ENCODE results near the gene GREM1. TPM values are rescaled to one million over a fixed set of nuclear protein-coding genes. Genes with fewer than 3 reads are reported as not detected.

Gene GREM1
- total and polyA plus RNA-seq, 4 experiments from 2014 or later: not detected

DNA sequence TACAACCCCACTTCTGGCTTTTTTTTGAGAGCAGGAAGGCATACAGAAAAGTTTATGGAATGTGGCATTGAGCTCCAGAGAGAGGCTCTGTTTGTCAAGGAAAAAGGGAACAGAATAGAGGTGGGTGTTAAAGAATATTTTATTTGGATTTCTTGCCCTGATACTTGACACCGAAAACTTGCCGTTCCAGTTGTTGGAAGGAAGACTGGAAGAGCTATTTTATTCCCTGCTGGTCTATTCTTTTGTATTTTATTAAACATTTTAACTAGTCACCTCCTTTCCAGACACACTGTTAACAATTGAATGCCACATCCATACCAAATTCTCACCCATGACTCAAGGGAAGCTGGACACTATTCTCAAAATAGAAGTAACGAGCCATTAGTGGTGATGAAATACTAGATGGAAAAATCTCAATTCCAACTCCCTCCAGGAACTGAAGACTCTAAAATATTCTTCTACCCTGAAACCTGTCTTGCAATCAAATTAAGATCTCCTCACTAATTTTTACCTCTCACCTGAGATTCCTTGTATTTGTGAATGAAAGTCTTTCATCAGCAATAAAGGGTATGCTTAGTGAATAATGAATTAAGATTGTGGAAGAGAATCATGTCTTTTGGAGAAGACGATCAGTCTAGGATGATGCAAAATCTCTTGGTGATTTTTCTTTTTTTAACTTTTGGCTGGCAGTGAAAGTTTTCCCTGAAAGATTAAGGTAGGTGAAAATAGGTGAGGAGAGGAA is 28.5 kb downstream of the GREM1 start:
- Histone ChIP-seq H3K27ac (ENCODE audit: low read depth, low read length) (no peak overlapping the region), H3K9me3 (ENCODE audit: control insufficient read depth in 1 of 2, low read length in 2 of 2) (no peaks in the 10 kb centered on the region), H3K4me3 (ENCODE audit: low read length in 2 of 2) (no peak overlapping the region), H3K4me1 (ENCODE audit: insufficient read depth, low read length) (no peaks in the 10 kb centered on the region), H3K27me3 (ENCODE audit: insufficient read depth, low read length) (no peaks in the 10 kb centered on the region), H3K36me3 (ENCODE audit: insufficient read depth, low read length) (no peaks in the 10 kb centered on the region)
- intact Hi-C loops (cut with micrococcal nuclease): no loop called here
- H3K4me3 Mint-ChIP-seq: no peak overlapping the region
- H3K9me3 Mint-ChIP-seq: peaks cover 0 to 5% (median 0%) of the 10 kb centered on the region in 8 donors
- H3K4me1 Mint-ChIP-seq: no peaks in the 10 kb centered on the region
- no peak for DNase-seq
- H3K27me3 Mint-ChIP-seq: peaks cover 4% of the 10 kb centered on the region in 2 donors
- CTCF ChIA-PET (ENCODE audit: partially characterized antibody): no interaction called here
- no peaks in the 10 kb centered on the region for H3K36me3 Mint-ChIP-seq
- H3K27ac Mint-ChIP-seq: no peak overlapping the region
- POLR2A ChIA-PET (ENCODE audit: partially characterized antibody): no interaction called here

DNA sequence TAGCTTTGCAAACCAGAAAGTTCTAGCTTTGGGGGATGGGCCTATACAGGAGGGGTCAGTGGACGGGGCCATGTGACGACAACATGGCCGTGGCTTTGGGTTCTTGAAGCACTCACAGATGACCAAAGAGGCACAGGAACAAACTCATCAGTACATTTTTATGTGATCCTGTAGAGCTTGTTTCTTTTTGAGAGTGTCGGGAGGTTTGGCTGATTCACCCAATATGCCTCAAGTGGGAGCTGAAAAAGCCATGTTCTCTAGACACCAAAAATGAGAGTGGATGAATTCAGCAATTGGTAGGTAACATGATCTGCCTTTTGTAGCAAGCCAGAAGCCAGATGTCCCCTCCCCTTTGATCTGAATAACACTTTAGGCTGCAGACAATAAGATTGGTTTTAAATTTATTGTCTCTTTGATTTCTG is 30.1 kb downstream of the GREM1 start:
- Mint-ChIP-seq H3K36me3 (no peaks in the 10 kb centered on the region), H3K27me3 (peaks cover 2 to 4% of the 10 kb centered on the region in 2 donors)
- CTCF ChIA-PET (ENCODE audit: partially characterized antibody): no interaction called here

DNA sequence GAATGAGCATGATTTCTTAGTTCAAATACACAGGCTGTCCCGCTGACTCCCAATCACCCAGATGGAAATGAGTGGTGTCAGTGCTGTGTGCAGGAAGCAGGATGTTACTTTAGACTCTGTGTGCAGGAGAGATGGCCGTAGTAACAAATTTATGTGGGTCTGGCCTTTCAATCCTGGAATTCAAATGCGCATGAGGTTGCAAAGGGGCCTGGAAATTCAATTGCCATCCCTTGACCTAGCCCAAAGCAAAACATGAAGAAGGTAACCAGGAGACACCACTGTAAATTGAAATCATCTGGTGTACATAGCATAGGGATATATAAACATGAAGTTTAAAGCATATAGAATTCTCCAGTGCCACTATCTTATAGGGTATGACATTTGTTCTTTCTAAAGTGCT is 33.2 kb downstream of the GREM1 start:
- Histone ChIP-seq H3K27ac (ENCODE audit: low read depth, low read length) (no peak overlapping the region), H3K36me3 (ENCODE audit: insufficient read depth, low read length) (no peaks in the 10 kb centered on the region), H3K9me3 (ENCODE audit: control insufficient read depth in 1 of 2, low read length in 2 of 2) (no peaks in the 10 kb centered on the region), H3K4me1 (ENCODE audit: insufficient read depth, low read length) (no peaks in the 10 kb centered on the region), H3K27me3 (ENCODE audit: insufficient read depth, low read length) (no peaks in the 10 kb centered on the region), H3K4me3 (ENCODE audit: low read length in 2 of 2) (no peak overlapping the region)
- CTCF ChIA-PET (ENCODE audit: partially characterized antibody): no interaction called here
- no peaks in the 10 kb centered on the region for H3K36me3 Mint-ChIP-seq
- H3K27ac Mint-ChIP-seq: no peak overlapping the region
- H3K27me3 Mint-ChIP-seq: peaks cover 1 to 5% of the 10 kb centered on the region in 2 donors
- intact Hi-C loops (cut with micrococcal nuclease): no loop called here
- H3K9me3 Mint-ChIP-seq: no peaks in the 10 kb centered on the region
- DNase-seq: no peak
- H3K4me3 Mint-ChIP-seq: no peak overlapping the region
- POLR2A ChIA-PET (ENCODE audit: partially characterized antibody): no interaction called here
- H3K4me1 Mint-ChIP-seq: no peaks in the 10 kb centered on the region

More for the DNA sequence above, 30.1 kb downstream of the GREM1 start:
- intact Hi-C loops (cut with micrococcal nuclease): no loop called here
- H3K4me3 Mint-ChIP-seq: no peak overlapping the region
- Histone ChIP-seq H3K4me3 (ENCODE audit: low read length in 2 of 2) (no peak overlapping the region), H3K27ac (ENCODE audit: low read depth, low read length) (no peak overlapping the region), H3K4me1 (ENCODE audit: insufficient read depth, low read length) (no peaks in the 10 kb centered on the region), H3K27me3 (ENCODE audit: insufficient read depth, low read length) (no peaks in the 10 kb centered on the region), H3K36me3 (ENCODE audit: insufficient read depth, low read length) (no peaks in the 10 kb centered on the region), H3K9me3 (ENCODE audit: control insufficient read depth in 1 of 2, low read length in 2 of 2) (no peaks in the 10 kb centered on the region)
- POLR2A ChIA-PET (ENCODE audit: partially characterized antibody): no interaction called here
- H3K27ac Mint-ChIP-seq: no peak overlapping the region
- no peak for DNase-seq
- no peaks in the 10 kb centered on the region for H3K4me1 Mint-ChIP-seq
- H3K9me3 Mint-ChIP-seq: no peaks in the 10 kb centered on the region

DNA sequence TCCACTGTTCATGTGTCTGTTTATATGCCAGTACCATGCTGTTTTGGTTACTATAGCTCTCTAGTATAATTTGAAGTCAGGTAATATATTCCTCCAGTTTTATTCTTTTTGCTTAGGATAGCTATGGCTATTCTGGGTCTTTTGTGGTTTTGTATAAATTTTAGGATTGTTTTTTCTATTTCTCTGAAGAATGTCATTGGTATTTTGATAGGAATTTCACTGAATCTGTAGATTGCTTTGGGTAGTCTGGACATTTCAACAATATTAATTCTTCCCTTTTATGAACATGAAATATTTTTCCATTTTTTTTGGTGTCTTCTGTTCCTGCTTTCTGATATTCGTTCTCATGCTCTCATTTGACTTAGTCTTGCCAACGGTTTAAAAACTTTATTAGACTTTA is 39.6 kb downstream of the GREM1 start:
- DNase-seq: no peak
- POLR2A ChIA-PET (ENCODE audit: partially characterized antibody): no interaction called here
- intact Hi-C loops (cut with micrococcal nuclease): no loop called here
- Histone ChIP-seq H3K4me3 (ENCODE audit: low read length in 2 of 2) (no peak overlapping the region), H3K4me1 (ENCODE audit: insufficient read depth, low read length) (no peaks in the 10 kb centered on the region), H3K27ac (ENCODE audit: low read depth, low read length) (no peak overlapping the region), H3K9me3 (ENCODE audit: control insufficient read depth in 1 of 2, low read length in 2 of 2) (no peaks in the 10 kb centered on the region), H3K27me3 (ENCODE audit: insufficient read depth, low read length) (no peaks in the 10 kb centered on the region), H3K36me3 (ENCODE audit: insufficient read depth, low read length) (no peaks in the 10 kb centered on the region)
- no peaks in the 10 kb centered on the region for H3K4me1 Mint-ChIP-seq
- CTCF ChIA-PET (ENCODE audit: partially characterized antibody): no interaction called here
- H3K9me3 Mint-ChIP-seq: peaks cover 0 to 5% (median 0%) of the 10 kb centered on the region in 8 donors
- no peak overlapping the region for H3K4me3 Mint-ChIP-seq
- H3K27ac Mint-ChIP-seq: no peak overlapping the region
- H3K27me3 Mint-ChIP-seq: peaks cover 1 to 10% of the 10 kb centered on the region in 2 donors
- H3K36me3 Mint-ChIP-seq: no peaks in the 10 kb centered on the region

DNA sequence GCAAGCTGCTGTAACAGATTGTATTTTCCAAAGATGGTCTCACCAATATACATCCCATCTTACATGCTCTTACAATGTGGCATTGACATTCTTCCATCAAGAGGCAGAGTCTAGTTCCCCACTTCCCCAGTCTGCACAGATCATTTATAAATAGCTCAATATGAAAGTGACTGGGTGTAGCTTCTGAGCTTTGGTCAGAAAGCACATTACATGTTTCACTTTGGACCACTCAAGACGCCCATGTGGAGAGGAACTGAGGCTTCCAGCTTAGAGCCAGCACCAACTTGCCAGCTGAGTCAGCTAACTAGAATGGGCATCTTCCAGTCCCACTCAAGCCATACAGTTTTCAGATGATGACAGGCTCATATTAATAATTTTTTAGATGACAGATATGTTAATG is 45.5 kb downstream of the GREM1 start:
- peaks cover 0 to 4% (median 0%) of the 10 kb centered on the region in 8 donors for H3K9me3 Mint-ChIP-seq
- H3K4me3 Mint-ChIP-seq: no peak overlapping the region
- ChIA-PET POLR2A (ENCODE audit: partially characterized antibody) (no interaction called here), CTCF (ENCODE audit: partially characterized antibody) (no interaction called here)
- intact Hi-C loops (cut with micrococcal nuclease): no loop called here
- Histone ChIP-seq H3K36me3 (ENCODE audit: insufficient read depth, low read length) (no peaks in the 10 kb centered on the region), H3K4me1 (ENCODE audit: insufficient read depth, low read length) (no peaks in the 10 kb centered on the region), H3K4me3 (ENCODE audit: low read length in 2 of 2) (no peak overlapping the region), H3K27ac (ENCODE audit: low read depth, low read length) (no peak overlapping the region), H3K9me3 (ENCODE audit: control insufficient read depth in 1 of 2, low read length in 2 of 2) (no peaks in the 10 kb centered on the region), H3K27me3 (ENCODE audit: insufficient read depth, low read length) (no peaks in the 10 kb centered on the region)
- peaks cover 7 to 13% of the 10 kb centered on the region in 2 donors for H3K27me3 Mint-ChIP-seq
- H3K27ac Mint-ChIP-seq: no peak overlapping the region
- no peaks in the 10 kb centered on the region for H3K4me1 Mint-ChIP-seq
- DNase-seq: no peak
- no peaks in the 10 kb centered on the region for H3K36me3 Mint-ChIP-seq

DNA sequence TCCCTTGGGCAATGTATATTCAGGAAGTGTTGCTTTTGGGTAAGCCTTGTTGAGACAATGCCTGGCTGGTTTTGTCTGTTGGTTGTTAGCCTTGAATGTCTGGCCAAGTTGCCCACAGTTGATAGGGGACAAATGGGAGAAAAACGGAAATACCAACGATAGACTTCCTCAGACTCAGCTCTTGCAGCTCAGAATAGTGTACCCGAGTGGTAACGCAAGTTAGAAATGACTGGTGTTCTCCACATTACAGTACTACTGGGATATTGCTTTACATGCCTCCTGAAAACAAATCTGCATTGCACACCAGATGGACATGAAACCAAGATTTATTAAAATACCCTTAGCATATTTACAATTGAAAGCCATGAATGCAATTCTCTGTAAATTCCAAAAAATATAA is 47.4 kb downstream of the GREM1 start:
- Mint-ChIP-seq H3K36me3 (no peaks in the 10 kb centered on the region), H3K27me3 (peaks cover 7 to 16% of the 10 kb centered on the region in 2 donors), H3K27ac (no peak overlapping the region), H3K4me1 (no peaks in the 10 kb centered on the region), H3K4me3 (no peak overlapping the region), H3K9me3 (peaks cover 0 to 4% (median 0%) of the 10 kb centered on the region in 8 donors)
- ChIA-PET POLR2A (ENCODE audit: partially characterized antibody) (no interaction called here), CTCF (ENCODE audit: partially characterized antibody) (no interaction called here)
- no peaks in the 10 kb centered on the region for H3K4me1 ChIP-seq (ENCODE audit: insufficient read depth, low read length)
- H3K27me3 ChIP-seq (ENCODE audit: insufficient read depth, low read length): no peaks in the 10 kb centered on the region
- intact Hi-C loops (cut with micrococcal nuclease): no loop called here
- no peaks in the 10 kb centered on the region for H3K36me3 ChIP-seq (ENCODE audit: insufficient read depth, low read length)
- DNase-seq: no peak
- no peaks in the 10 kb centered on the region for H3K9me3 ChIP-seq (ENCODE audit: control insufficient read depth in 1 of 2, low read length in 2 of 2)
- no peak overlapping the region for H3K27ac ChIP-seq (ENCODE audit: low read depth, low read length)
- H3K4me3 ChIP-seq (ENCODE audit: low read length in 2 of 2): no peak overlapping the region

DNA sequence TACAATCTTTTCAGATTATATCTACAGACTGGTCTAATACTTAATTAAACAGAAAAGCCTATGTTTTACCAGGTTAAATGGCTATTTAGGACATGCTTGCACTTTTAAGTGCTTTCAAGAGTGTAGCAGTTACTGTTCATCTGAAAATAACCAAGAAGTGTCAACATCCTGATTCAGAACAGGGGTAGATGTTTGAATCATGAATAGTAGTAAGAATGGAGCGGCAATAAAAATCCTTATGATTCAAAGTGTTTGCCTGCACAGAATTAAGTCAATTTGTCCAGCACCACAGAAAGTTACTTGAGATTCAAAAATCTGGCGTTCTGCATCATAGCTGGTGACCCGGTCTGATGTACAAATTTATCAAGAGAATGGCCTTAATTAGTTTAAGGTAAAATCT is 48.3 kb downstream of the GREM1 start:
- H3K9me3 ChIP-seq (ENCODE audit: control insufficient read depth in 1 of 2, low read length in 2 of 2): no peaks in the 10 kb centered on the region
- peaks cover 9 to 15% of the 10 kb centered on the region in 2 donors for H3K27me3 Mint-ChIP-seq
- no peaks in the 10 kb centered on the region for H3K4me1 Mint-ChIP-seq
- H3K4me1 ChIP-seq (ENCODE audit: insufficient read depth, low read length): no peaks in the 10 kb centered on the region
- no peaks in the 10 kb centered on the region for H3K36me3 Mint-ChIP-seq
- H3K27me3 ChIP-seq (ENCODE audit: insufficient read depth, low read length): no peaks in the 10 kb centered on the region
- H3K27ac Mint-ChIP-seq: no peak overlapping the region
- intact Hi-C loops (cut with micrococcal nuclease): no loop called here
- no peak overlapping the region for H3K27ac ChIP-seq (ENCODE audit: low read depth, low read length)
- H3K4me3 Mint-ChIP-seq: no peak overlapping the region
- H3K4me3 ChIP-seq (ENCODE audit: low read length in 2 of 2): no peak overlapping the region
- ChIA-PET CTCF (ENCODE audit: partially characterized antibody) (no interaction called here), POLR2A (ENCODE audit: partially characterized antibody) (no interaction called here)
- peaks cover 0 to 4% (median 0%) of the 10 kb centered on the region in 8 donors for H3K9me3 Mint-ChIP-seq
- DNase-seq: no peak
- no peaks in the 10 kb centered on the region for H3K36me3 ChIP-seq (ENCODE audit: insufficient read depth, low read length)
